SH-SY5Y (cell line): ENCODE measurements around the gene MTMR4.

Source experiments
- GATA2 ChIP-seq: IDR thresholded peaks from 2 replicates; pipeline ENCODE4 v1.6.1; 2011; ENCODE audit warnings: mild to moderate bottlenecking, low read depth, low read length
- GATA3 ChIP-seq: IDR thresholded peaks from 2 replicates; pipeline ENCODE4 v1.6.1; 2011; ENCODE audit warnings: low read depth, mild to moderate bottlenecking, low read length, moderate library complexity

The MTMR4 gene

GRCh38 chr17:58513965-58514769 is at the start of gene MTMR4:
MTMR4 (minus strand) TSS chr17:58514638; CDS start chr17:58514407, 231 bp downstream.
- TF ChIP-seq GATA3, result no peak

DNA sequence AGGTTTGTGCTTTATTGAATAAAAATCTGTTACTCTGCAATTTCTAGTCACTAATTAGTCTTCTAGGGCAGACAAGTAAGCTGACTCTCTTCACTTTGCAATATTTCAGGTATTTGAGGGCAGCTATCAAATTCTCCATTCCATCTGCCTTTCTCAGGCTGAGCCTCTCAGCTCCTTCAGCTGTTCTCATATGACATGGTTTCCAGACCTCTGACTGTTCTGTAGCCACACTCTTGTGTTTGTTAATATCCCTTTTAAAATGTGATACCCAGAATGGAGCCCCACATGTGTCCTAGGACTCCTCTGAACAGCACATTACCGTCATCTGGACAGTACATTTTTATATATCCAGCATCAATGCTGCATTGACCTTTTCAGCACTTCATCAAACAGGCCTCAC is 46.1 kb upstream of the MTMR4 start:
- TF ChIP-seq GATA3 (no peak), GATA2 (no peak)

- TF ChIP-seq GATA3, result no peak
- no peak for TF ChIP-seq GATA2
Observed at GRCh38 chr17:58557981-58558380, 43.5 kb upstream of the MTMR4 start.

DNA sequence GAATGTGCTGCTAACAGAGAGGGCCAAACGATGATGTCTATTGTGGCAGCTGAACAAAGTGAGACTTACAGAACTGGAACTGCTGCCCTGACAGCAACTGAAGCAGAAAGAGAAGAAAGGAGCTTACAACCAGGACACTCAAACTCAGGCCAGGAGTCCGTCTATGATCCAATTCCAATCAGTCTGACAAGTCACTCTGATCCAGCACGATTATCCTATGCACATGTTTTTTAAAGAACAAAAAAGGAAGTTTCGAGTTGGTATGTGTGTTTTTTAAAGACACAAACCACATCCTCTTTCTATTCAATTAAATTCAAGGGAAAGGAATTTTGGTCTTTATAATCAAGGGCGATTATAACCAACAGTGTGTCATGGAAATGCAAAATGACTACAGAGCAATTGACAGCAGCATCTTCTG is 42.4 kb upstream of the MTMR4 start:
- no peak for TF ChIP-seq GATA3
- no peak for TF ChIP-seq GATA2

GRCh38 chr17:58541249-58541648 is 26.8 kb upstream of the MTMR4 start:
- TF ChIP-seq GATA3 (no peak), GATA2 (no peak)

DNA sequence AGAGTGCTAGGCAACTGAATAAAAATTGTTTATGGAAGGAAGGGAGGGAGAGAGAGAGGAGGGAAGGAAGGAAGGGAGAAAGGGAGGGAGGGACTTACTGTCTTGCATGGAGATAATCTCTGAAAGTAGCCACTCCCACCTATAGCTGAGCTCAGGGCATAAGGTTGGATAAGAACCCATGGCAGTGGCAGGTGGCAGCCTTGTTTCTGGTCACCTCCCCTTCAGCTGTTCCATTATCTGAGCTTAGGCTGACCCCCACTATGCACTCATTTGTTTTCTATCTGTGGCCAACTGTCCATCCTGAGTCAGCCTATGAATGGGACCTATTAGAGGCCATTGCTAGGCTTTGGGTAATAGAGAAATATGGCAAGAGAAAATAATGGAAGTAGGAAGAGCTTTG is 25.3 kb upstream of the MTMR4 start:
- no peak for TF ChIP-seq GATA2
- no peak for TF ChIP-seq GATA3

GRCh38 chr17:58538811-58539409 is 24.5 kb upstream of the MTMR4 start:
- TF ChIP-seq GATA3 (no peak), GATA2 (no peak)

DNA sequence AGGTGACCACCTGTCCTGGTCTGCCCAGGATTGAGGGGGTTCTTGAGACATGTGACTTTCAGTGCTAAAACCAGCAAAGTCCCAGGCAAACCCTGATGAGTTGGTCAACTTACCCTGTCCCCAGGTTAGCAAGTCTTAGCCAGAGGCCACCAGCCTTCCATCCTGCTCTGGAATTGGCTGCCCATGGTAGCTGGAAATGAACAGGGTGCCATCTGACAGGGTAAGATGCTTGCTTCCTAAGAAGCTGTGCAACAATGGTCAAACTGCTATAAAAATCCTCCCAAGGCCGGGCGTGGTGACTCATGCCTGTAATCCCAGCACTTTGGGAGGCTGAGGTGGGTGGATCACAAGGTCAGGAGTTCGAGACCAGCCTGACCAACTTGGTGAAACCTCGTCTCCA is 22.8 kb upstream of the MTMR4 start:
- TF ChIP-seq GATA2 (no peak), GATA3 (no peak)

DNA sequence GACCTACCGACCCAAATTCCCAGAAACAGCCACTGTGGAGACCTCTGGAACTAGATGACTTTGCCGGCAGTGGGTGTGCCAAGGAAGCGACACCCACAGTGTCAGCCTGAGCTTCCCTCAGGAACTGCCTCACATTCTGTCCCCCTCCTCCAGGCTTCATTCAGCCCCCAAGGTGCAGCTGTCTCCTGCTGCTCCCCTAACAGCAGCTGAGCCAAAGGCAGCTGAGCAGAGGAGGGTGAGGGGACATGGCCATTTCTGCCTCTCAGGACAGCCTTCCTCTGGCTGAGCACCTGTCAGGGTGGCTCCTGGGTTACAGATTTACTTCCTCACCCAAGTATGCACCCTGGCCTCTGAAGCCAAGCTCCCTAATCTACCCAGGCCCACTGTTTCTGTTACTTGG is 22.1 kb upstream of the MTMR4 start:
- no peak for TF ChIP-seq GATA2
- no peak for TF ChIP-seq GATA3

DNA sequence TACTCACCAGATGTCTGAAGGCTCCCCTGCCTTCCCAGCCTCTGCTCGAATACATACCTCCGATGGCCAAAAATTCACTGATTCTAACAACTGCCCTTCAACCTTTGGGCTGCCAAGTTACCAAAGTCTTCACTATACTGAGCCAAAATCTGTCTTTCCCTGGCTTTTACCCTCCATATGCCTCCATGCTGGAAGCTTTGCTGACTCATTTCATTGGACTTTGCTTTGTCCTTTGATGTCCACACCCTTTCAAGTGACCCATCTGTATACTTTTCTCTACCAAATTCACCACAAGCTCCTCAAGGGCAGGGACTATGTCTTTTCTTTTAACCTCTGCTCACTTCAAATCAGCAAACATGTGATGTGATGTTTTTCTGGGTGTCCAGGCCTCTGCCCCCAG is 21.0 kb upstream of the MTMR4 start:
- TF ChIP-seq GATA3, result no peak
- TF ChIP-seq GATA2, result no peak

DNA sequence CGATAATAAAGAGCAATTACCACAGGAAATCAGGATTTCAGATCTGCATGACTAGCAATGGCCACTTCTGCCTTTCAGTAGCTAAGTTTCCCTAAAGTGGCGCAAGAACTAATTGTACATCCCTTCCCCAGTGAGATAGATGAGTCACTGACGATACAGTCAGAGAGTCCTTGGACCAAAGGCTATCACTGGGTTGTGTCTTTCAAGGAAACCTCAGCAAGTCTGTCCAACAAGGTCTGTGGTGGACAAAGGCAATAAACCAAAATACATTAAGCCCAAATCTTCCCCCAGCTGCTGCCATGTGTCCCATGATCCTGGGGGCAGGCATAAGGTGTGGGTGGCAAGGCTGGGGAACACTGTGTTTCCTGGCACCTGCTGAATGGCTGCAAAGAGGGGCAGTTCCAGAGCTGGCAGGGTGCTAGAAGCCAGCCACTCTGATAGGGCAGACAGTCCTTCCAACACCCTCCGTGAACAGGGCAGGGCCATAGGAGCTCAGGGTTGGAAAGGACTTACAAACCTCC is 20.5 kb upstream of the MTMR4 start:
- TF ChIP-seq GATA2, result no peak
- no peak for TF ChIP-seq GATA3

DNA sequence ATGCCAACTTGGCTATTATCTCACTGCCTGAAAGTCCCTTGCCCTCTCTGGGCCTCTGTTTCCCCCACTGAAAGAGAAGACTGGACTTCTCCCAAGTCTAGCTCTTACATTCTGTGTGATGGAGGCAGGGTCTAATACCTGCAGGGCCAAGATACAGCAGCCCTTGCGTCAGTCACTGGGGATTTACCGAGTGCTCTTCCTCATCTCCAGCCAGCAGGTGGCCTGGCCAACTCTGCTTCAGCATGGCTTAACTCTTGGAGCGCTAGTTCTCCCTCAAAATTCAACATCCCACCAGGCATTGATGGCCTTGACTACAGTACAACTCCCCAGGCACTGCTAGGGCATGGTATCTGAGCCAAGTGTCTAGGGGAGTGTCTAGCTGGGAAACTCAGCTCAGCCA is 19.9 kb upstream of the MTMR4 start:
- TF ChIP-seq GATA3 (no peak), GATA2 (no peak)

GRCh38 chr17:58533616-58534188 is 19.3 kb upstream of the MTMR4 start:
- TF ChIP-seq GATA3 (no peak), GATA2 (no peak)

DNA sequence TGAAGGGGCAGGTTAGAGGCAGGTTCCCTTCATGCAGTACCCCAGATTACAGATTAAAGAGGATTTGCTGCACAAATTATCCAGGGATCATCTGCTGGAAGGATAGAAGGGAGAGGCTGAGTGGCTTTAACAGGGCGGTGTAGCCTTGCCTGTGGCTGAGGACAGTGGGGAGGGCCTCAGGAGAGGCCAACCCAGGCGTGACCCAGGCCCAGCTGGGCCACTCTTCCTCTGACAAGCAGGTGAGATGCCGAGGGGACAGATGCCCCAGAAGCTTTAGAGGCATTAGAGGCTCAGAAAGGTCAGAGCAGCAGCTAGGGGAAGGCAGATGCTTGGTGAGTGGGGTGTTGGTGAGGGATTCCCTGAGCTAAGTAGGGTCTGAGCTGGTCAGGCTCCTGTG is 18.1 kb upstream of the MTMR4 start:
- TF ChIP-seq GATA2, result no peak
- no peak for TF ChIP-seq GATA3
